H1 (cell line): ENCODE results near the gene SELENOV. TPM values are rescaled to one million over a fixed set of nuclear protein-coding genes. Genes with fewer than 3 reads are reported as not detected.
A peak's percentile ranks its signal among the peaks of the same experiment; 100 is the strongest.

ENCODE experiments used
- CTCF ChIA-PET: fragments of 300-600 bp; sonication (Branson Sonifier 250); formaldehyde crosslinking; loops from one replicate; lab custom pipeline; 2021; ENCODE audit not compliant: partially characterized antibody; lab: Charles Lee
- POLR2A ChIA-PET: fragments of 300-600 bp; sonication (Branson Sonifier 250); formaldehyde crosslinking; loops from one replicate; lab custom pipeline; 2021; ENCODE audit warnings: inconsistent platforms; ENCODE audit not compliant: partially characterized antibody; lab: Charles Lee
- DNase-seq, 2 experiments: peaks; one replicate each; pipeline versions ENCODE4 v3.0.0 to v3.0.0-alpha.2; 2010 to 2022; ENCODE audit warnings: low spot score in 2 of 2, low read depth in 1 of 2, mixed read lengths in 1 of 2
- FAIRE-seq: peaks from 2 replicates; lab custom pipeline; 2011; peaks lifted over from hg19 to GRCh38; lab: Jason Lieb, UNC
- H2AFZ ChIP-seq: 2 replicates; pipeline ENCODE4 v1.8.1; 2012; ENCODE audit warnings: low read length, inconsistent platforms
- H2AK5ac ChIP-seq: 2 replicates; pipeline ENCODE4 v1.6.1; 2013; ENCODE audit warnings: low read depth, low read length
- H2BK120ac ChIP-seq: replicated peaks from 2 replicates; pipeline ENCODE3; 2013; ENCODE audit warnings: low read depth, low read length, inconsistent platforms
- H2BK12ac ChIP-seq: 2 replicates; pipeline ENCODE4 v1.6.1; 2013; ENCODE audit warnings: low read depth, low read length
- H2BK15ac ChIP-seq: 2 replicates; pipeline ENCODE4 v1.6.1; 2013; ENCODE audit warnings: low read length
- H2BK20ac ChIP-seq: 2 replicates; pipeline ENCODE4 v1.6.1; 2013; ENCODE audit warnings: low read length
- H2BK5ac ChIP-seq: 2 replicates; pipeline ENCODE4 v1.6.1; 2013; ENCODE audit warnings: low read depth, low read length
- H3K14ac ChIP-seq: 2 replicates; pipeline ENCODE4 v1.6.1; 2013; ENCODE audit warnings: inconsistent platforms; ENCODE audit not compliant: insufficient read length
- H3K18ac ChIP-seq: 2 replicates; pipeline ENCODE4 v1.6.1; 2013; ENCODE audit warnings: low read length; ENCODE audit errors: extremely low read depth
- H3K23ac ChIP-seq: 2 replicates; pipeline ENCODE4 v1.6.1; 2013; ENCODE audit warnings: inconsistent platforms; ENCODE audit not compliant: insufficient read length
- H3K23me2 ChIP-seq: 2 replicates; pipeline ENCODE4 v1.6.1; 2013; ENCODE audit warnings: low read depth, low read length
- H3K27ac ChIP-seq: 2 replicates; pipeline ENCODE4 v1.6.1; 2011; ENCODE audit warnings: low read depth, low read length, inconsistent platforms
- H3K27me3 ChIP-seq, 4 experiments: replicated peaks in 1 of 4; 1 replicate in 1 of 4; 2 replicates in 3 of 4; pipeline versions ENCODE4 v1.6.1 to v1.8.1; 2011 to 2013; ENCODE audit warnings: low read length in 3 of 4, mild to moderate bottlenecking in 3 of 4, inconsistent platforms in 2 of 4, mixed read lengths in 2 of 4, moderate library complexity in 1 of 4; ENCODE audit not compliant: control insufficient read depth in 3 of 4, insufficient read depth in 3 of 4; ENCODE audit errors: extremely low read depth in 1 of 4
- H3K36me3 ChIP-seq, 4 experiments: 2 replicates each; pipeline versions ENCODE4 v1.6.1 to v1.8.1; 2011 to 2013; ENCODE audit warnings: mild to moderate bottlenecking in 4 of 4, low read length in 3 of 4, moderate library complexity in 2 of 4, control low read depth in 1 of 4, inconsistent platforms in 1 of 4; ENCODE audit not compliant: insufficient read depth in 4 of 4, control insufficient read depth in 2 of 4
- H3K4ac ChIP-seq: replicated peaks from 2 replicates; pipeline ENCODE3; 2013; ENCODE audit warnings: low read length, low read depth, mixed read lengths, inconsistent platforms; ENCODE audit not compliant: insufficient read length
- H3K4me1 ChIP-seq, 4 experiments: replicated peaks in 1 of 4; 1 replicate in 1 of 4; 2 replicates in 3 of 4; pipeline versions ENCODE4 v1.6.1 to v1.8.1; 2011 to 2013; ENCODE audit warnings: low read length in 3 of 4, inconsistent platforms in 2 of 4, mixed read lengths in 1 of 4; ENCODE audit not compliant: insufficient read depth in 4 of 4, control insufficient read depth in 3 of 4
- H3K4me2 ChIP-seq, 2 experiments: 2 replicates each; pipeline versions ENCODE4 v1.6.1 to v1.8.1; 2011 to 2013; ENCODE audit warnings: low read depth in 2 of 2, low read length in 2 of 2, control low read depth in 1 of 2, inconsistent platforms in 1 of 2, mild to moderate bottlenecking in 1 of 2; ENCODE audit not compliant: insufficient read depth in 1 of 2
- H3K4me3 ChIP-seq, 4 experiments: fragments of 200-600, 300-600 bp in 1 of 4; sonication (generic), shearing (Covaris generic), sonication (Bioruptor Twin) in 1 of 4; 2 replicates each; pipeline versions ENCODE4 v1.5.1 to v1.8.1; 2011 to 2016; ENCODE audit warnings: low read length in 4 of 4, low read depth in 3 of 4, control low read depth in 2 of 4, inconsistent platforms in 2 of 4, mild to moderate bottlenecking in 2 of 4, mixed read lengths in 1 of 4, moderate library complexity in 1 of 4; ENCODE audit not compliant: insufficient read depth in 2 of 4; ENCODE audit errors: extremely low read depth in 1 of 4
- H3K56ac ChIP-seq: replicated peaks from 2 replicates; pipeline ENCODE3; 2013; ENCODE audit warnings: low read depth, mild to moderate bottlenecking, mixed read lengths, low read length, inconsistent platforms; ENCODE audit not compliant: insufficient read length
- H3K79me1 ChIP-seq: 2 replicates; pipeline ENCODE4 v1.6.1; 2013; ENCODE audit warnings: low read depth, low read length, control low read depth
- H3K79me2 ChIP-seq, 2 experiments: 2 replicates each; pipeline versions ENCODE4 v1.6.1 to v1.8.1; 2012 to 2013; ENCODE audit warnings: low read length in 2 of 2, mild to moderate bottlenecking in 2 of 2, inconsistent platforms in 1 of 2; ENCODE audit not compliant: insufficient read depth in 2 of 2, control insufficient read depth in 1 of 2
- H3K9ac ChIP-seq, 4 experiments: replicated peaks in 1 of 4; 1 replicate in 1 of 4; 2 replicates in 3 of 4; pipeline versions ENCODE4 v1.6.1 to v1.8.1; 2011 to 2013; ENCODE audit warnings: low read depth in 3 of 4, low read length in 3 of 4, control low read depth in 2 of 4, mild to moderate bottlenecking in 2 of 4, moderate library complexity in 2 of 4, inconsistent platforms in 1 of 4; ENCODE audit errors: extremely low read depth in 1 of 4
- H3K9me3 ChIP-seq, 2 experiments: 2 replicates each; pipeline versions ENCODE4 v1.6.1 to v1.8.1; 2012 to 2013; ENCODE audit warnings: mild to moderate bottlenecking in 2 of 2, moderate library complexity in 2 of 2, control low read depth in 1 of 2, inconsistent platforms in 1 of 2, low read depth in 1 of 2, low read length in 1 of 2, mixed read lengths in 1 of 2; ENCODE audit not compliant: insufficient read depth in 2 of 2
- H4K20me1 ChIP-seq, 2 experiments: replicated peaks in 1 of 2; 2 replicates each; pipeline versions ENCODE3 to v1.8.1; 2011 to 2013; ENCODE audit warnings: inconsistent platforms in 2 of 2, low read length in 2 of 2, mild to moderate bottlenecking in 1 of 2; ENCODE audit not compliant: insufficient read depth in 2 of 2, control insufficient read depth in 1 of 2
- H4K5ac ChIP-seq: 2 replicates; pipeline ENCODE4 v1.6.1; 2013; ENCODE audit warnings: low read length, low read depth, mixed read lengths, inconsistent platforms; ENCODE audit not compliant: insufficient read length
- H4K8ac ChIP-seq: 2 replicates; pipeline ENCODE4 v1.8.0; 2013; ENCODE audit warnings: mild to moderate bottlenecking, moderate library complexity, low read length, inconsistent platforms; ENCODE audit not compliant: insufficient read depth; ENCODE audit errors: extremely low read depth
- H4K91ac ChIP-seq: replicated peaks from 2 replicates; pipeline ENCODE3; 2013; ENCODE audit warnings: low read length, mixed read lengths, inconsistent platforms; ENCODE audit not compliant: insufficient read length
- EZH2 ChIP-seq: fragments of 200-600 bp; sonication (generic); IDR thresholded peaks from 2 replicates; pipeline ENCODE4 v1.7.1; 2012; ENCODE audit warnings: low read depth, mild to moderate bottlenecking, moderate library complexity, low read length, inconsistent platforms; ENCODE audit not compliant: severe bottlenecking
- FOSL1 ChIP-seq: IDR thresholded peaks from 2 replicates; pipeline ENCODE4 v1.6.1; 2011; ENCODE audit warnings: mild to moderate bottlenecking, low read depth, low read length, moderate library complexity; ENCODE audit not compliant: insufficient read depth
- JUND ChIP-seq: IDR thresholded peaks from 2 replicates; pipeline ENCODE4 v1.6.1; 2011; ENCODE audit warnings: mild to moderate bottlenecking, improper control_type of control experiment, low read length
- KDM1A ChIP-seq: fragments of 200-600, 300-600 bp; sonication (generic); IDR thresholded peaks from 2 replicates; pipeline ENCODE4 v1.7.1; 2016; ENCODE audit warnings: mild to moderate bottlenecking, low read length, borderline replicate concordance
- SIN3A ChIP-seq, 2 experiments: IDR thresholded peaks in 1 of 2; conservative IDR thresholded peaks in 1 of 2; 2 replicates each; pipeline ENCODE4 v1.6.1; 2011 to 2012; ENCODE audit warnings: low read length in 2 of 2, improper control_type of control experiment in 1 of 2, low read depth in 1 of 2, mild to moderate bottlenecking in 1 of 2
- WGBS, 2 experiments: shearing (Covaris generic) in 1 of 2; methylation state at CpG; one replicate each; pipeline versions ENCODE4 v1.1.6 to v1.1.7; 2013 to 2015; ENCODE audit warnings: low lambda C conversion rate in 2 of 2, mixed read lengths in 2 of 2, inconsistent platforms in 1 of 2, low coverage in 1 of 2, missing lambda C conversion rate in 1 of 2; ENCODE audit not compliant: insufficient replicate concordance in 2 of 2, insufficient coverage in 1 of 2, insufficient read length in 1 of 2; ENCODE audit errors: extremely low coverage in 1 of 2, missing lambda C conversion rate in 1 of 2; 5-methylcytosine and 5-hydroxymethylcytosine counted together
- long read RNA-seq, 2 experiments: library from RNA in 1 of 2; library from capped mRNA in 1 of 2; stranded (forward); transcript quantifications; one replicate each; pipeline ENCODE4 v2.0.0, GENCODE V29; 2021; ENCODE audit warnings: inconsistent platforms in 1 of 2
- polyA minus RNA-seq, 3 experiments: library from RNA; depleted of rRNA, polyadenylated mRNA; stranded (reverse); fragments of >200 nt; gene quantifications; 1 replicate in 2 of 3; 2 replicates in 1 of 3; pipeline ENCODE4 v1.2.3, GENCODE V29; 2011
- polyA plus RNA-seq, 7 experiments: library from polyadenylated mRNA; depleted of rRNA in 3 of 7; stranded (reverse) in 5 of 7; unstranded in 2 of 7; fragments of >200 nt in 5 of 7; fragments of 200-250 nt in 2 of 7; gene quantifications; 1 replicate in 5 of 7; 2 replicates in 1 of 7; 4 replicates in 1 of 7; pipeline versions ENCODE4 v1.2.1 to v1.2.3, GENCODE V29; 2011 to 2013; ENCODE audit warnings: missing spikeins in 2 of 7, mixed read lengths in 2 of 7
- total RNA-seq: library from RNA; stranded (reverse); fragmentation: NEBNext Ultra II Directional; extraction: Animal tissue kit (Norgen Biotek cat#: 25700); gene quantifications from 2 replicates; pipeline ENCODE4 v1.2.1, GENCODE V29; 2021

The SELENOV gene, protein sequence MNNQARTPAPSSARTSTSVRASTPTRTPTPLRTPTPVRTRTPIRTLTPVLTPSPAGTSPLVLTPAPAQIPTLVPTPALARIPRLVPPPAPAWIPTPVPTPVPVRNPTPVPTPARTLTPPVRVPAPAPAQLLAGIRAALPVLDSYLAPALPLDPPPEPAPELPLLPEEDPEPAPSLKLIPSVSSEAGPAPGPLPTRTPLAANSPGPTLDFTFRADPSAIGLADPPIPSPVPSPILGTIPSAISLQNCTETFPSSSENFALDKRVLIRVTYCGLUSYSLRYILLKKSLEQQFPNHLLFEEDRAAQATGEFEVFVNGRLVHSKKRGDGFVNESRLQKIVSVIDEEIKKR
- 8.4 and 11.0 TPM in 2 replicates for total RNA-seq
- 10.7 and 21.8 TPM in 2 replicates for polyA plus RNA-seq (2011; rRNA removed)
- 11.5 TPM for polyA plus RNA-seq (2011; cell fraction: cytosol; rRNA removed)
- polyA plus RNA-seq (2011; cell fraction: nucleus; rRNA removed), result 27.1 TPM
- 9.8 to 12.5 TPM (median 11.4 TPM) in 4 replicates for polyA plus RNA-seq (2012, experiment 1 of 2)
- polyA plus RNA-seq (2012, experiment 2 of 2), result 9.3 TPM
- 23.6 TPM for polyA plus RNA-seq (2013, experiment 1 of 2)
- polyA plus RNA-seq (2013, experiment 2 of 2), result 19.1 TPM
- polyA minus RNA-seq (2011; rRNA and poly(A)+ RNA removed), result 1.2 and 2.0 TPM in 2 replicates
- polyA minus RNA-seq (2011; cell fraction: cytosol; rRNA and poly(A)+ RNA removed), result 4.4 TPM
- polyA minus RNA-seq (2011; cell fraction: nucleus; rRNA and poly(A)+ RNA removed), result 16.2 TPM
- long read RNA-seq, experiment 1, partial matches to known transcripts, result 3 of 7 reads
- long read RNA-seq, experiment 1, other reads (novel, unspliced or antisense), result 4 of 7 reads
- long read RNA-seq, experiment 2, partial matches to known transcripts, result 0 of 2 reads
- long read RNA-seq, experiment 2, other reads (novel, unspliced or antisense), result 2 of 2 reads

DNA sequence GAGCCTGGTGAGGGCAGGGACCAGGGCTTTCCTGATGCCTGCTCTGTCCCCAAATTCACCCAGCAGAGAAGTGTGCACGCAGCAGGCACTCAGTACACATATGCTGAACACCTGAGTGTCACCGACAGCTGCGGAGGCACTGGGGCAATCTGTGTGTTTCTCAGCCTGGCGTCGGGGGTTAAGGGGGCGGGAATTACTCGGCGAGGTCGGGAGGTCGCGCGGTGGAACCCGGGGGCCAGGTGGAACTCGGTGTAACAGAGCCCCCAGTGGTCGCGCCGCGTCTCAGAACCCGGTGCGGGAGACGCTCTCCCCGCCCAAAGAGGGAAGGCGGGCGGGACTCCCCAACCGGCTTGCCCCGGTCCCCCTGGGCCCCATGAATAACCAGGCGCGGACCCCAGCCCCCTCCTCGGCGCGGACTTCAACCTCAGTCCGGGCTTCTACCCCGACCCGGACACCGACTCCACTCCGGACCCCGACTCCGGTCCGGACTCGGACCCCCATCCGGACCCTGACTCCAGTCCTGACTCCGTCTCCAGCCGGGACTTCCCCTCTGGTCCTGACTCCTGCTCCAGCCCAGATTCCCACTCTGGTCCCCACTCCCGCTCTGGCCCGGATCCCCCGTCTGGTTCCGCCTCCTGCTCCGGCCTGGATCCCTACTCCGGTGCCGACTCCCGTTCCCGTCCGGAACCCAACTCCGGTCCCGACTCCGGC, at the start of gene SELENOV:
Gene SELENOV (plus strand): TSS at position 300 of the 711 bp plus-strand sequence. CDS start 74 bp downstream, at position 374.
- Histone ChIP-seq H3K14ac (no peak within 1 kb of the TSS), H2BK5ac (peak within 1 kb of the TSS; percentile 79; the same call in 1 of the 2 replicates), H2BK20ac (no peak within 1 kb of the TSS; the same call in 1 of the 2 replicates), H4K20me1 (peaks cover 2 to 3% of the 10 kb centered on the region in 2 experiments), H4K8ac (peak within 1 kb of the TSS; percentile 22), H2AFZ (peak within 1 kb of the TSS; percentile 73), H3K27me3 (peaks cover 0 to 2% (median 0%) of the 10 kb centered on the region in 4 experiments; a peak in 3 of 7 replicates), H4K5ac (peak within 1 kb of the TSS; percentile 8), H3K56ac (peak within 1 kb of the TSS; percentile 36), H3K9ac (peak within 1 kb of the TSS; percentile 61 to 77 (median 70)), H3K23me2 (peaks cover 10% of the 10 kb centered on the region; the same call in 1 of the 2 replicates), H2BK15ac (0 out of 2 replicates have a peak within 1 kb of the TSS, but pooled peaks have one; percentile 72), H3K4me3 (peak within 1 kb of the TSS; percentile 76 to 95 (median 90)), H3K27ac (peak within 1 kb of the TSS; percentile 61; the same call in 1 of the 2 replicates), H3K9me3 (no peaks in the 10 kb centered on the region), H2AK5ac (no peak within 1 kb of the TSS), H3K79me2 (peaks cover 0 to 7% of the 10 kb centered on the region in 2 experiments; a peak in 3 of 4 replicates), H2BK12ac (peak within 1 kb of the TSS; percentile 45; the same call in 1 of the 2 replicates), H4K91ac (peak within 1 kb of the TSS; percentile 22), H3K18ac (peak within 1 kb of the TSS; percentile 88), H3K4ac (peak within 1 kb of the TSS; percentile 38), H2BK120ac (no peak within 1 kb of the TSS), H3K23ac (no peak within 1 kb of the TSS), H3K36me3 (0 out of 8 replicates have a peak, but pooled peaks cover 0 to under 1% (median 0%) of the 10 kb centered on the region in 4 experiments), H3K79me1 (peaks cover 10% of the 10 kb centered on the region), H3K4me1 (peaks cover 0 to 10% (median 5%) of the 10 kb centered on the region in 4 experiments; a peak in 6 of 7 replicates), H3K4me2 (peak within 1 kb of the TSS; percentile 56 to 85)
- POLR2A ChIA-PET, result interaction anchor here (0.6 to 4.2 kb wide), 25 partner anchors 8 to 123 kb away, joined by 3 to 24 read pairs (median 5); partner anchors contain the start of genes DLL3, EID2, MED29 and RPS16
- 2% methylated on average over 33 of the region's 56 CpGs; no CpG with 5 or more reads in 1 of the 2 experiments for WGBS, 2 experiments
- DNase-seq (peak in 1 of 2 experiments; percentile 91), FAIRE-seq (no peak)
- CTCF ChIA-PET, result interaction anchor here (0.9 to 10.7 kb wide), 8 partner anchors 11 to 103 kb away, joined by 3 to 101 read pairs (median 5); partner anchors contain the start of genes EID2, EID2B and PLEKHG2
- TF ChIP-seq SIN3A (conservative IDR thresholded peaks at IDR 0.05 in 1 of 2, IDR thresholded peaks at IDR 0.05 in 1 of 2; ENCODE audit: low read depth in 1 of 2, low read length in 2 of 2) (peak; percentile 65 to 75; a peak in 1 of 4 replicates), EZH2 (no peak), KDM1A (no peak), JUND (no peak), FOSL1 (no peak)
